HG03457 (cell line): ENCODE data around the gene IRF7.

ENCODE experiments used
- ATAC-seq: cut with Tn5 transposase; IDR thresholded peaks from one replicate; pipeline ENCODE4 v1.9.1; 2021; ENCODE audit warnings: moderate number of reproducible peaks; ENCODE audit not compliant: unreplicated experiment

The IRF7 gene

DNA sequence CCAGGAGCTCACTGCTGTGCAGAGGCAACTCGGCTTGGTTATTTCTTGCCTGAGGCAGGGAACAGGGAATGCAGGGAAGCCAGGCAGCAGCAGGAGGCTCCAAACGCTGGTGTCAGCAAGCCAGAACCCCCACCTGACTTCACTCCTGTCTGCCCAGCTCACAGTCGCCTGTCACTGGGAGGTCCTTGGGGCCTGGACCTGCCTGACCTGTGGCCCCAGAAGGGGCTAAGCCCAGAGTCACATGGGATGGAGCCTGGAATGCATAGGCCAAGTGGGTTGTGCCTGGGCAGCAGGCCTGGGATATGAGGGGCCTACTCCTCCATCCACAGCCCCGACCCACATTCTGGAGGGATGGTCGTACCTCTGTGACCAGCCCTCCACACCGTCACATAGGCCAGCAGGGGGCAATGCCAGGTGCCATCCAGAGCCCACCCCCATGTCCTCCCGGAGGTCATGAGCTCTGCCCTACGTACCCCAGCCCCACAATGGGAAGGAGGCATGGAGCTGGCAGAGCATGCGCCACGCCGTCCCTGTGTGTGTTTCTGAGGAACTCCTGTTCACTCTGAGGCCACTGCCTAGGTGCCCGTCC is 49.7 kb downstream of the IRF7 start:
- no peak for ATAC-seq

GRCh38 chr11:563812-564578 is 51.8 kb downstream of the IRF7 start:
- no peak for ATAC-seq

DNA sequence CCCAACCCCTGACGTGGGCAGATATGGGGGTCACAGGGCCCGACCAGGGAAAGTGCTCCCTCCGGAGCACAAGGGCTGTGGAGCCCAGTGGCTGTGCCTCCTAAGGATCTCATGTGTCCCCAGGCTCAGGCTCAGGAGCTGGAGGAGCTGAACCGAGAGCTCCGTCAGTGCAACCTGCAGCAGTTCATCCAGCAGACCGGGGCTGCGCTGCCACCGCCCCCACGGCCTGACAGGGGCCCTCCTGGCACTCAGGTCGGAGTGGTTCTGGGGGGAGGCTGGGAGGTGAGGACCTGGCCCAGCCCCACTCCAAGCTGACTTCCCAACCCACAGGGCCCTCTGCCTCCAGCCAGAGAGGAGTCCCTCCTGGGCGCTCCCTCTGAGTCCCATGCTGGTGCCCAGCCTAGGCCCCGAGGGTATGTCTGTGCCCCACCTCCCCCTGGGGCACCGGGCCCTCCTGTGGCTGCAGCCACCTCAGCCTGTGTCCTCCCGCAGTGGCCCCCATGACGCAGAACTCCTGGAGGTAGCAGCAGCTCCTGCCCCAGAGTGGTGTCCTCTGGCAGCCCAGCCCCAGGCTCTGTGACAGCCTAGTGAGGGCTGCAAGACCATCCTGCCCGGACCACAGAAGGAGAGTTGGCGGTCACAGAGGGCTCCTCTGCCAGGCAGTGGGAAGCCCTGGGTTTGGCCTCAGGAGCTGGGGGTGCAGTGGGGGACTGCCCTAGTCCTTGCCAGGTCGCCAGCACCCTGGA is 52.5 kb downstream of the IRF7 start:
- ATAC-seq, result no peak
